Measurements from ENCODE around the gene HSD17B7.

- TF ChIP-seq GATA2 (IDR thresholded peaks at IDR 0.05; ENCODE audit: low read depth, low read length) (no peak), GATA3 (IDR thresholded peaks at IDR 0.05; ENCODE audit: low read depth, low read length) (no peak)
Observed at GRCh38 chr1:162772571-162773154, 17.8 kb upstream of the HSD17B7 start.
